Endothelial cell of umbilical vein (primary cell): ENCODE data around the gene TSNAXIP1. TPM values are rescaled to one million over a fixed set of nuclear protein-coding genes. Genes with fewer than 3 reads are reported as not detected.

Experiments used
- BruUV-seq: library from RNA; stranded (reverse); fragments of 400-500 nt; replicated peaks from 2 replicates; lab custom pipeline; 2021; lab: Mats Ljungman, UMichigan
- CTCF ChIA-PET: fragments of 300-600, 350-600 bp; sonication (Branson Sonifier 250); formaldehyde crosslinking; loops from one replicate; lab custom pipeline; 2021; ENCODE audit warnings: antibody characterized with exemption, inconsistent platforms; lab: Charles Lee
- POLR2A ChIA-PET: fragments of 300-600, 350-600 bp; sonication (Branson Sonifier 250); formaldehyde crosslinking; loops from one replicate; lab custom pipeline; 2021; ENCODE audit warnings: antibody characterized with exemption, inconsistent platforms; lab: Charles Lee
- DNase-seq: peaks from one replicate; pipeline ENCODE4 v3.0.0-alpha.2; 2011; ENCODE audit warnings: low read depth, low spot score
- FAIRE-seq: peaks from 2 replicates; lab custom pipeline; 2011; peaks lifted over from hg19 to GRCh38; lab: Jason Lieb, UNC
- H2AFZ ChIP-seq: 2 replicates; pipeline ENCODE4 v1.6.0; 2012; ENCODE audit warnings: low read depth, low read length, control low read depth, inconsistent platforms
- H3K27ac ChIP-seq: 2 replicates; pipeline ENCODE4 v1.5.1; 2011; ENCODE audit warnings: low read depth, mild to moderate bottlenecking, control low read depth, low read length, moderate library complexity; ENCODE audit not compliant: insufficient read depth
- H3K27me3 ChIP-seq, 2 experiments: 2 replicates each; pipeline versions ENCODE4 v1.6.0 to v1.6.1; 2011; ENCODE audit warnings: low read length in 2 of 2, mixed read lengths in 1 of 2; ENCODE audit not compliant: control insufficient read depth in 2 of 2, insufficient read depth in 2 of 2
- H3K36me3 ChIP-seq, 2 experiments: 2 replicates in 1 of 2; 3 replicates in 1 of 2; pipeline ENCODE4 v1.5.1; 2011; ENCODE audit warnings: low read length in 2 of 2, mild to moderate bottlenecking in 1 of 2, moderate library complexity in 1 of 2; ENCODE audit not compliant: control insufficient read depth in 2 of 2, insufficient read depth in 2 of 2; ENCODE audit errors: extremely low read depth in 1 of 2
- H3K4me1 ChIP-seq: 3 replicates; pipeline ENCODE4 v1.5.1; 2011; ENCODE audit warnings: mild to moderate bottlenecking, low read length; ENCODE audit not compliant: control insufficient read depth, insufficient read depth; ENCODE audit errors: extremely low read depth
- H3K4me2 ChIP-seq: 2 replicates; pipeline ENCODE4 v1.6.1; 2011; ENCODE audit warnings: low read length, control low read depth, mixed read lengths; ENCODE audit not compliant: insufficient read depth
- H3K4me3 ChIP-seq, 3 experiments: fragments of 200-600 bp in 1 of 3; sonication (generic), shearing (Covaris generic) in 1 of 3; replicated peaks in 1 of 3; 2 replicates each; pipeline ENCODE4 v1.5.1; 2011 to 2016; ENCODE audit warnings: control low read depth in 3 of 3, low read length in 3 of 3, mild to moderate bottlenecking in 2 of 3, inconsistent platforms in 1 of 3, low read depth in 1 of 3, moderate library complexity in 1 of 3; ENCODE audit not compliant: insufficient read depth in 1 of 3
- H3K79me2 ChIP-seq: 2 replicates; pipeline ENCODE4 v1.6.0; 2012; ENCODE audit warnings: low read length, inconsistent platforms; ENCODE audit not compliant: control insufficient read depth, insufficient read depth
- H3K9ac ChIP-seq: replicated peaks from 2 replicates; pipeline ENCODE3; 2011; ENCODE audit warnings: low read length, control low read depth; ENCODE audit not compliant: insufficient read depth; ENCODE audit errors: extremely low read depth
- H3K9me1 ChIP-seq: replicated peaks from 3 replicates; pipeline ENCODE4 v1.6.0; 2011; ENCODE audit warnings: mild to moderate bottlenecking, low read length; ENCODE audit not compliant: control insufficient read depth, insufficient read depth; ENCODE audit errors: extremely low read depth
- H3K9me3 ChIP-seq: replicated peaks from 2 replicates; pipeline ENCODE4 v1.5.1; 2012; ENCODE audit warnings: low read length, inconsistent platforms; ENCODE audit not compliant: control insufficient read depth, insufficient read depth
- H4K20me1 ChIP-seq: replicated peaks from 2 replicates; pipeline ENCODE3; 2011; ENCODE audit warnings: mild to moderate bottlenecking, low read length; ENCODE audit not compliant: control insufficient read depth, insufficient read depth; ENCODE audit errors: extremely low read depth
- CTCF ChIP-seq, 2 donors: IDR thresholded peaks; 1 replicate in 1 of 2; 2 replicates in 1 of 2; pipeline ENCODE4 v1.5.1; 2011; ENCODE audit warnings: low read length in 2 of 2, mild to moderate bottlenecking in 2 of 2, moderate library complexity in 2 of 2, control low read depth in 1 of 2, inconsistent platforms in 1 of 2, low read depth in 1 of 2; ENCODE audit not compliant: insufficient read depth in 1 of 2; ENCODE audit errors: extremely low read depth in 1 of 2
- EZH2 ChIP-seq: IDR thresholded peaks from 2 replicates; pipeline ENCODE4 v1.6.1; 2012; ENCODE audit warnings: borderline replicate concordance, low read depth, mild to moderate bottlenecking, moderate library complexity, low read length, inconsistent platforms; ENCODE audit not compliant: severe bottlenecking
- FOS ChIP-seq: IDR thresholded peaks from 2 replicates; pipeline ENCODE4 v1.6.1; 2011; ENCODE audit warnings: mild to moderate bottlenecking, low read length, moderate library complexity, borderline replicate concordance; ENCODE audit not compliant: insufficient read depth
- GATA2 ChIP-seq: IDR thresholded peaks from 2 replicates; pipeline ENCODE4 v1.7.0; 2011; ENCODE audit warnings: low read depth, mild to moderate bottlenecking, moderate library complexity, mixed read lengths, low read length; ENCODE audit not compliant: insufficient read length, insufficient read depth
- JUN ChIP-seq: IDR thresholded peaks from 2 replicates; pipeline ENCODE4 v1.6.1; 2011; ENCODE audit warnings: borderline replicate concordance, low read depth; ENCODE audit not compliant: insufficient read length, insufficient read depth
- MYC ChIP-seq: IDR thresholded peaks from one replicate; pipeline ENCODE4 v1.6.1; 2011; ENCODE audit warnings: mild to moderate bottlenecking, low read depth, low read length
- POLR2A ChIP-seq: IDR thresholded peaks from 2 replicates; pipeline ENCODE4 v1.6.1; 2012; ENCODE audit warnings: low read depth, mild to moderate bottlenecking, control low read depth, low read length
- POLR2AphosphoS5 ChIP-seq: IDR thresholded peaks from 2 replicates; pipeline ENCODE4 v1.6.1; 2012; ENCODE audit warnings: low read depth, mild to moderate bottlenecking, control low read depth, low read length, moderate library complexity; ENCODE audit not compliant: insufficient read depth
- dilution Hi-C: fragments of 300-500 bp; cut with MboI; formaldehyde crosslinking; loops from one replicate; pipeline ENCODE4 v1.15.0; 2019; ENCODE audit warnings: low sequenced_read_pairs; ENCODE audit not compliant: extremely low pct_ligation_motif_present
- intact Hi-C: fragments of 100-400 bp; cut with micrococcal nuclease; formaldehyde crosslinking; loops from one replicate; pipeline ENCODE4 v1.10.0; 2022
- polyA plus RNA-seq, 4 experiments: library from polyadenylated mRNA; depleted of rRNA in 3 of 4; stranded (reverse) in 3 of 4; unstranded in 1 of 4; fragments of >200 nt; gene quantifications; 2 replicates each; pipeline versions ENCODE4 v1.2.1 to v1.2.3, GENCODE V29; 2011 to 2012; ENCODE audit warnings: missing spikeins in 1 of 4
- total RNA-seq: library from RNA; stranded (reverse); gene quantifications from 2 replicates; pipeline ENCODE4 v1.2.3, GENCODE V29; 2021
- TF ChIP-seq, protein P1 (sequence below): IDR thresholded peaks from 2 replicates; pipeline ENCODE4 v1.6.1; 2011; ENCODE audit not compliant: insufficient read depth, insufficient read length

The TSNAXIP1 gene
- total and polyA plus RNA-seq, 2 donors (not counting 3 experiments of a cell fraction or from before 2014, with no cell fraction given) = 0.95 to 1.2 TPM

GRCh38 chr16:67758006-67758405 is 48.7 kb upstream of the TSNAXIP1 start:
- H3K27ac ChIP-seq = no peak overlapping the region
- TF ChIP-seq JUN (no peak), POLR2A (no peak), FOS (no peak), POLR2AphosphoS5 (no peak), EZH2 (no peak), GATA2 (no peak), MYC (no peak)
- TF ChIP-seq, protein P1, sequence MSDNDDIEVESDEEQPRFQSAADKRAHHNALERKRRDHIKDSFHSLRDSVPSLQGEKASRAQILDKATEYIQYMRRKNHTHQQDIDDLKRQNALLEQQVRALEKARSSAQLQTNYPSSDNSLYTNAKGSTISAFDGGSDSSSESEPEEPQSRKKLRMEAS = no peak
- H3K4me3 ChIP-seq = no peak overlapping the region
- DNase-seq (no peak), FAIRE-seq (no peak)
- H3K36me3 ChIP-seq = peaks cover 0 to 11% of the 10 kb centered on the region in 2 experiments
- H3K9ac ChIP-seq = no peak overlapping the region
- H2AFZ ChIP-seq = no peak overlapping the region
- CTCF ChIA-PET = interaction anchor here (1.1 to 2.1 kb wide), 3 partner anchors 10 to 48 kb away, joined by 3 to 6 read pairs (median 5); partner anchors contain the start of genes RANBP10 and TSNAXIP1
- no TSS peak for BruUV-seq
- peaks cover 2% of the 10 kb centered on the region for H3K79me2 ChIP-seq
- dilution Hi-C loops = no loop called here
- POLR2A ChIA-PET = interaction anchor here (1.2 kb wide), 1 partner anchor 39 kb away, joined by 3 read pairs; the partner anchor contains the start of gene GFOD2
- no peaks in the 10 kb centered on the region for H3K9me1 ChIP-seq
- no peaks in the 10 kb centered on the region for H3K9me3 ChIP-seq
- H3K4me2 ChIP-seq = no peak overlapping the region
- no peaks in the 10 kb centered on the region for H4K20me1 ChIP-seq
- no peaks in the 10 kb centered on the region for H3K4me1 ChIP-seq
- H3K27me3 ChIP-seq = no peaks in the 10 kb centered on the region
- intact Hi-C loops = no loop called here

- FAIRE-seq = no peak
- CTCF ChIA-PET = interaction anchor here (0.6 to 1.8 kb wide), 3 partner anchors 11 to 483 kb away, joined by 3 to 5 read pairs (median 5); no protein-coding TSS in a partner anchor
- intact Hi-C loops = no loop called here
- Histone ChIP-seq H3K9me3 (no peaks in the 10 kb centered on the region), H3K79me2 (peaks cover 2% of the 10 kb centered on the region), H3K27me3 (no peaks in the 10 kb centered on the region), H3K4me1 (no peaks in the 10 kb centered on the region), H3K9me1 (no peaks in the 10 kb centered on the region), H3K4me2 (no peak overlapping the region), H3K36me3 (peaks cover 0 to 11% of the 10 kb centered on the region in 2 experiments), H4K20me1 (no peaks in the 10 kb centered on the region), H3K27ac (no peak overlapping the region), H2AFZ (no peak overlapping the region), H3K4me3 (no peak overlapping the region), H3K9ac (no peak overlapping the region)
- TF ChIP-seq POLR2A (no peak), JUN (no peak), FOS (no peak), MYC (no peak), GATA2 (no peak), CTCF (IDR thresholded peaks at IDR 0.05; ENCODE audit: extremely low read depth in 1 of 2, insufficient read depth in 1 of 2, low read depth in 1 of 2, low read length in 2 of 2) (no peak), POLR2AphosphoS5 (no peak), EZH2 (no peak)
- TF ChIP-seq, protein P1 = no peak
- dilution Hi-C loops = no loop called here
- no TSS peak for BruUV-seq
- DNase-seq = no peak
- POLR2A ChIA-PET = no interaction called here
Observed at GRCh38 chr16:67758966-67759365, 47.7 kb upstream of the TSNAXIP1 start.
